ENCODE data around the gene PNLIPRP3.

The PNLIPRP3 gene

DNA sequence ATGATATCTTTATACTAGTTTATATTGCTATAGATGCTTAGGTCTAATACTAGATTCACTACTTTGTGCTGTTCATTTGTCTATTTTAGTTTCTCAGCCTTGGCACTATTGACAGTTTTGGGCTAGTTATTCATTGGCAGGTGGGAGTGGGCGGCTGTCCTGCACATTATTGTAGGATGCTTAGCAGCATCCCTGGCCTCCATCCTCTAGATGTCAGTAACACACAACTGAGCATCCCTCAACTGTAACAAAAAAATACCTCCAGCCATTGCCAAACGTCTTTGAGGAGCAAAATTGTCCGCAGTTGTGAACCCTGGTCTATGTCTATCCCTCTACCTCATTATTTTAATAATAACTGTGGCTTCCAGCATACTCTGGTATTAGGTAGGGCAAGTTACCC, 83.7 kb downstream of the PNLIPRP3 start:
- DNase-seq = no peak

DNA sequence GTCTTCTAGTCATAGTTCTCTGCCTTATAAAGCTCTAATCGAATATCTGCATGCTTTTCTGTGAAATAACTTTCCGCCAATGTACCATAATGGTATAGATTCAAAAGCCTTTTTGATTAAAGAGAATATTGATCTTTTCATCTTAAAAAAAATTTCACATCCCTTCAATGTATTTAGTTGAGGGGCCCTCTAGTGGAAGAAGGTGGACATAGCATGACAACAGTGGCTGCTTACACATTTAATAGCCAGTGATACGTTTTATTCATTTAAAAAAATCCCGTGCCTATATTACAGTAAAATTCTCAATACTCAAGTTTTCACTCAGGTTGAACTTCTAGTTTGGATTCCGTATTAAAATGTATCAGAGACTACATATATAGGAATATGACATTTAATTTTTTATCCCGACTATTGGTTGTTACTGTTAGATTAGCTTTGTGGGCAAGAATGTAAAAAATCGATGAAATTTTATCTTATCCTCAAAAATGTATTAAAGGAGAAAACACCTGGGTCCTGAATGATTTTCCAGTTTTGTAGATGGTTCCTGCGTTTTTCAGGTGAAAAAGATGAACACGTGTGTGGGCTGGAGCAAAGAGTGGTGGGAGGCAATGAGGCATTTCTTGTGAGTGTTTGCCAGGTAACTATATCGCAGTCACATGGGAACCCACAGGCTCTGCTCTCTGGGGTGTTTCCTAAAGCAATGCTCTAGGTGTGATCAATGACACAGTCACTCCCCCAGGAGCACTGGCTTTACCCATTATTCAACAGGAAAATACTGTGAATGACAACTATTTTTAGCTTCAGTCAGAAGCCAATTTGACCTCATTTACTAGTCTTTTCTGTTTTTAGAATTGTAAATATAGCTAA, 94.0 kb downstream of the PNLIPRP3 start:
- peak in 1 of 5 experiments; percentile 23 for DNase-seq

DNA sequence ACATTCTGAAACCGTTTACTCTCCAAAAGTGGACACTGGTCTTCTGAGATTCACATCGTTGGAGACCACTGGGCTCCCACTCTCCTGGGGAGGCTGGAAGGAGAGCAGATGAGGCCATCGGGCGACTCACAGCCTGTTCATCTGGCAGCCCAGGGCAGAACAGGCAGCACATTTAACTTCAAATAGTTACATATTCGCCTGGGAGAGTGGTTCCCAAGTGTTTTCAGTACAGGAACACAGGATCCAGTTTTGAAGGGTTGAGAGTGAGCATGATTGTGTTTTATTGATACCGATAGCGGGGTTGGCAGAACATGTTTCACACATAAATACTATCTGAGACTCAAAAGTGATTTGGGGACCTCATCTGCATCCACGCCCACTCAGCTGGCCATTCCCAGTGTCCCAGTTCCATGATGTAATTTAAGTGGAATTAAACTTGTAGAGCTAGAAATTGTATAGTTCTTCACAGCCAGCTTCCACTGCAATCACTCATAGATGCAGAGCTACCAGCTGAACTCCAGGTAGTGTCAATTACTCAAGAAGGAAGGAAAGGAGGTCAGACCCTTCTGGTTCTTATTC, 95.2 kb downstream of the PNLIPRP3 start:
- no peak for DNase-seq

- DNase-seq = no peak
Observed at GRCh38 chr10:116524736-116525135, 97.1 kb downstream of the PNLIPRP3 start.

- DNase-seq = no peak
Observed at GRCh38 chr10:116526219-116526618, 98.6 kb downstream of the PNLIPRP3 start.

All from T-helper 2 cell (primary cell).